Measurements from ENCODE around the gene CDH4.

Gene CDH4

DNA sequence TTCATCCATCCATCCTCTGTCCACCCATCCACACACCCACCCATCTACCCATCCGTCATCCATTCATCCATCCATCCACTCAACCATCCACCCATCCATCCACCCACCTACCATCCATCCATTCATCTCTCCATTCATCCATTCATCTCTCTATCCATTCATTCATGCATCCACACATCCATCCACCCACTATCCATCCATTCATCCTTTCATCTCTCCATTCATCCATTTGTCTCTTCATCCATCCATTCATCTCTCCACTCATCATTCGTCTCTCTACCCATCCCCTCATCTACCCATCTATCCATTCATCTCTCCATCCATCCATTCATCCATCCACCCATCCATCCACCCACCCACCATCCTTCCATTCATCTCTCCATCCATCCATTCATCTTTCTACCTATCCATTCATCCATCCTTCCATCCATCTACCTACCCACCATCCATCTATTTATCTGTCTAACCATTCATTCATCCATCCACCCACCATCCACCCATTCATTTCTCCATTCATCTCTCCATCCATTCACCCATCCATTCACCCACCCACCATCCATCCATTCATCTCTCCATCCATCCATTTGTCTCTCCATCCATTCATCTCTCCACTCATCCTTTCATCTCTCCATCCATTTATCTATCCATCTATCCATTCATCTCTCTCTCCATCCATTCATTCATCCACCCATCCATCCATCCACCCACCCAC is 538.2 kb downstream of the CDH4 start:
- peaks cover 0 to 9% of the 10 kb centered on the region in 2 donors for H3K9me3 ChIP-seq (ENCODE audit: control insufficient read depth in 1 of 2, low read length in 2 of 2)
- H3K36me3 ChIP-seq (ENCODE audit: control insufficient read depth in 1 of 2, insufficient read depth in 2 of 2, low read length in 2 of 2): no peaks in the 10 kb centered on the region

DNA sequence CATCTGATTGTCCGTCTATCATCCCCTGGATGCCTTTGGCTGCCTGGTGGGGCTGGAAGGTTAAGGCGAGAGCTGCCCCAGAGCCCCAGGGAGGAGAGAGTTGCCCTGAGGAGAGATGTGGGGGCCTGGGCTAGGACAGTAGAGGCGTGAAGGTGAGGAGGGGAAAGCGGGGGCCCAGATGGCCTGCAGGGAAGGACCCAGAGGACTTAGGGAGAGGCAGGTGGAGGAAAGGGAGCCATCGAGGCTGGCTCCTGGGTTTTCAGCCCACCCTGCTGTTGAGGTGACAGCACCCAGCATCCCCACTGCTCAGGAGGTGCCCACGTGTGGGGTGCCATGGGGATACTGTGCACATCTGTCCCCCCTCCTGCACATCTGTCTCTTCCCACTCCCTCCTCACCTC is 539.9 kb downstream of the CDH4 start:
- Histone ChIP-seq H3K27me3 (ENCODE audit: low read depth, low read length) (no peaks in the 10 kb centered on the region), H3K9me3 (ENCODE audit: control insufficient read depth in 1 of 2, low read length in 2 of 2) (peaks cover 0 to 7% of the 10 kb centered on the region in 2 donors), H3K4me3 (ENCODE audit: low read depth in 1 of 2, low read length in 2 of 2) (no peak overlapping the region), H3K4me1 (ENCODE audit: control insufficient read depth in 1 of 2, insufficient read depth in 2 of 2, low read length in 2 of 2) (no peaks in the 10 kb centered on the region), H3K36me3 (ENCODE audit: control insufficient read depth in 1 of 2, insufficient read depth in 2 of 2, low read length in 2 of 2) (no peaks in the 10 kb centered on the region), H3K27ac (ENCODE audit: low read length) (no peak overlapping the region)

More for the DNA sequence above, 538.2 kb downstream of the CDH4 start:
- Histone ChIP-seq H3K27ac (ENCODE audit: low read length) (no peak overlapping the region), H3K4me1 (ENCODE audit: control insufficient read depth in 1 of 2, insufficient read depth in 2 of 2, low read length in 2 of 2) (no peaks in the 10 kb centered on the region), H3K27me3 (ENCODE audit: low read depth, low read length) (no peaks in the 10 kb centered on the region), H3K4me3 (ENCODE audit: low read depth in 1 of 2, low read length in 2 of 2) (no peak overlapping the region)

DNA sequence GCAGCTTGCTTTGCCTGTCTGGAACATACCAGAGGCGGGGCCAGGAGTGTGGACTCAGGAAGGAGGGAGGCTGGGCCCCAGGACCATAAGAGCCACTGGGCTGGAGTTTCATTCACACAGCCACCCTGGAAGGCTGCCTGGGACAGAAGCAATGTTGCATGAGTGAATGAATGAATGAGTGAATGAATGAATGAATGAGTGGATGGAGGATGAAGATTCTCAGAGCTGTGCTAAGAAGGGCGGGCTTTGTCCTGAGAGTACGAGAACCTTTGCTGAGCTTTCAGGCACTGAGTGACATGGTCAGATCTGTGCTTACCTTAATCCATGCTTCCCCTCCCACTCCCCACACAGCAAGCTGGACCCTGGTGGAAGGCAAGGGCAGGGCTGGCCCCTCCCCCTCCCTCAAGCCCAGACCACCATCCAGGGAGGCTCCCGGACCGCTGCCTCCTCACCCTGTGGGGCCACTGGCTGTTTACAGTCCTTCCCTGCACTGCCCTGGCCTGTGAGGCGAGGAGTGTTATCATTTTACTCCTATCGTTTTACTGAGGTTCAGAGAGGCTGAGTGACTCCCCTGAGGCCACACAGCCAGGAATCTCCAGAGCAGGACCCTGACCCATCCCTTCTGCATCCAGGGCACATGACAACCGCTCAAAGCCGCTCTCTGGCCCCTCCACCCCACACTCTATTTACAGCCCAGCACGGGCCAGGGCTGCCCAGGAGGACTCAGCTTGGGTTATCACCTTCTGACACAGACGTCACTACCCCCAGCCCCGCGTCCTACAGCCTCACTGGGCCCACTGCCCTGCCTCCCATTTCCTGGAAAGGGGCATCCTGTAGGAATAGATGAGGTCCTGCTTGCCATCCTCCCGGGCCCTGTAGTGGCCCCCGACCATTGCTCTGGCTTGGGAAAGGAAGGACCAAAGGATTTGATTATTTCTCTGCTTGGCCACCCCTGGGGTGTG is 543.9 kb downstream of the CDH4 start:
- H3K4me3 ChIP-seq (ENCODE audit: low read depth in 1 of 2, low read length in 2 of 2): no peak overlapping the region
- no peaks in the 10 kb centered on the region for H3K36me3 ChIP-seq (ENCODE audit: control insufficient read depth in 1 of 2, insufficient read depth in 2 of 2, low read length in 2 of 2)
- no peaks in the 10 kb centered on the region for H3K4me1 ChIP-seq (ENCODE audit: control insufficient read depth in 1 of 2, insufficient read depth in 2 of 2, low read length in 2 of 2)
- H3K9me3 ChIP-seq (ENCODE audit: control insufficient read depth in 1 of 2, low read length in 2 of 2): no peaks in the 10 kb centered on the region
- no peaks in the 10 kb centered on the region for H3K27me3 ChIP-seq (ENCODE audit: low read depth, low read length)
- no peak overlapping the region for H3K27ac ChIP-seq (ENCODE audit: low read length)

DNA sequence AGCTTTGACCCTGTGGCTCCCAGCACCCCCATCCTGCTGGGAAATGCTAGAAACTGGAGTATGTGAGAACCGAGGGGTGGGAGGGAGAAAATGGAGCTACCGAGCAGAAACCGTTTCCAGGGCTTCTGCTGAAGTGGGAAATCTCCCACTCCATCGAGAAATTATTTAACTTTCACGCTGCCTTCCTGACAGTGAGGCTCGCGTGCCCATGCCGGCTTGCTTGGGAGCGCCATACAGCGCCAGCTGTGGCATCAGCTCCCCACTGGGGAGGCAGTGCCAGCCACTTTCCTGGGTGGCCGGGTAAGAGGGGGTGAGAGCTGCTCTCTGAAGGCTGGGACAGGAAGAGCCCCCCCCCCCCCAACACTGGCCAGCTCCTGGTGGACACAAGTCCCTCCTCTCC is 544.7 kb downstream of the CDH4 start:
- no peak overlapping the region for H3K27ac ChIP-seq (ENCODE audit: low read length)
- H3K4me1 ChIP-seq (ENCODE audit: control insufficient read depth in 1 of 2, insufficient read depth in 2 of 2, low read length in 2 of 2): no peaks in the 10 kb centered on the region
- H3K36me3 ChIP-seq (ENCODE audit: control insufficient read depth in 1 of 2, insufficient read depth in 2 of 2, low read length in 2 of 2): no peaks in the 10 kb centered on the region
- no peaks in the 10 kb centered on the region for H3K9me3 ChIP-seq (ENCODE audit: control insufficient read depth in 1 of 2, low read length in 2 of 2)
- H3K27me3 ChIP-seq (ENCODE audit: low read depth, low read length): no peaks in the 10 kb centered on the region
- no peak overlapping the region for H3K4me3 ChIP-seq (ENCODE audit: low read depth in 1 of 2, low read length in 2 of 2)

DNA sequence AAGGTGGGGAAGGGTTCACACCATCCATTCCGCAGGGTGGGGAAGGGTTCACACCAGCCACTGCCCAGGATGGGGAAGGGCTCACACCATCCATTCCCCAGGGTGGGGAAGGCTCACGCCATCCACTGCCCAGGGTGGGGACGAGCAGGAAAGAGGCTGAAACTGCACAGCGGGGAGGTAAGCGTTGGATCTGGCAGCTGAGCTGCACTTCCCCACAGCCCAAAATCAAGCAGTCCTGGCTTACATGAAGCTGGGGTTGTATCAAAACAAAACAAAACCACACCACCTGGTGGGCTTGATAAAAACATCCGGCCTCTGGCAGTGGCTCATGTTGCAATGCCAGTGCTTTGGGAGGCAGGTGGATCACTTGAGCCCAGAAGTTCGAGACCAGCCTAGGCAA is 545.1 kb downstream of the CDH4 start:
- Histone ChIP-seq H3K9me3 (ENCODE audit: control insufficient read depth in 1 of 2, low read length in 2 of 2) (no peaks in the 10 kb centered on the region), H3K36me3 (ENCODE audit: control insufficient read depth in 1 of 2, insufficient read depth in 2 of 2, low read length in 2 of 2) (no peaks in the 10 kb centered on the region), H3K4me3 (ENCODE audit: low read depth in 1 of 2, low read length in 2 of 2) (no peak overlapping the region), H3K4me1 (ENCODE audit: control insufficient read depth in 1 of 2, insufficient read depth in 2 of 2, low read length in 2 of 2) (no peaks in the 10 kb centered on the region), H3K27me3 (ENCODE audit: low read depth, low read length) (no peaks in the 10 kb centered on the region), H3K27ac (ENCODE audit: low read length) (no peak overlapping the region)

DNA sequence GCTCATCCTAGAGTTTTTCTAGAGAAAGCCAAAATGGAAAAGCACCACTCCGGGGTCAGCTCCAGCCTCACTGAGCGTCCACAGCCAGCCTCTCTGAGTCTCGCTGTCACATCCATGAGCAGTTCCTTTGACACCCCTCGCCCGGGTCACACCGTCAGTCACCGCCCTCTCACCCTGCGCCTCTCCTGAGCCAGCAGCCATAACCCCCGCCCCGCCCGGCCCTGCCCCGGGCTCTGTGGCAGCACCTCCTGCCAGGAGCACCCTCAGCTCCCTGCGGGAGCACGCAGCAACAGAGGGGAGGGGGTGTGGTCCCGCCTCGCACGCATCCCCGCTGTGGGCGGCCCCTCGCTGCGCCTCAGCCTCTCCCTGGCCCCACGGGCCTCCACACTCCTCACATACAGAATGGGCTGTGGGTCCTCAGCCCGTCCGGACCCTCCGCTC is 545.9 kb downstream of the CDH4 start:
- H3K4me3 ChIP-seq (ENCODE audit: low read depth in 1 of 2, low read length in 2 of 2): no peak overlapping the region
- peaks cover 0 to 4% of the 10 kb centered on the region in 2 donors for H3K4me1 ChIP-seq (ENCODE audit: control insufficient read depth in 1 of 2, insufficient read depth in 2 of 2, low read length in 2 of 2)
- no peaks in the 10 kb centered on the region for H3K27me3 ChIP-seq (ENCODE audit: low read depth, low read length)
- no peaks in the 10 kb centered on the region for H3K36me3 ChIP-seq (ENCODE audit: control insufficient read depth in 1 of 2, insufficient read depth in 2 of 2, low read length in 2 of 2)
- no peak overlapping the region for H3K27ac ChIP-seq (ENCODE audit: low read length)
- no peaks in the 10 kb centered on the region for H3K9me3 ChIP-seq (ENCODE audit: control insufficient read depth in 1 of 2, low read length in 2 of 2)

DNA sequence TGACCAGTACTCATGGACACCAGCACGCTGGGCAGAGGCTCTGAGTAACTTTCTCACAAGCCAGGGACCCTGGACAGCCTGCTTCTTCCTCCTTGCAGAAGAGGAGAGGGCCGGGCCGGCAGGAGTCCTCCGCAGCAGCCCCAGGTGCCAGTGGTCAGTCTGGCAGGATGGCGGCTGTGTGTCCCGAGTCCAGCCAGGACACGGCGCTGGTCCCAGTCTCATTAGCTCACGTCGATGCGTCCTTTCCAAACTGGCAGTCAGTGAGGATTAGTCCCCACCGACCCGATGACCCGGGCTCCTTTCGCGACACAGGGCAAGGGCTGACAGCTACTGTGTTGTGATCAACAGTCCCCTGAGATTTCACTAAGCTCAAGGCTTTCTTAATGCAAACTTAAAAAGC is 546.6 kb downstream of the CDH4 start:
- Histone ChIP-seq H3K4me3 (ENCODE audit: low read depth in 1 of 2, low read length in 2 of 2) (no peak overlapping the region), H3K27ac (ENCODE audit: low read length) (no peak overlapping the region), H3K9me3 (ENCODE audit: control insufficient read depth in 1 of 2, low read length in 2 of 2) (no peaks in the 10 kb centered on the region), H3K36me3 (ENCODE audit: control insufficient read depth in 1 of 2, insufficient read depth in 2 of 2, low read length in 2 of 2) (no peaks in the 10 kb centered on the region), H3K27me3 (ENCODE audit: low read depth, low read length) (no peaks in the 10 kb centered on the region), H3K4me1 (ENCODE audit: control insufficient read depth in 1 of 2, insufficient read depth in 2 of 2, low read length in 2 of 2) (peaks cover 0 to 7% of the 10 kb centered on the region in 2 donors)

DNA sequence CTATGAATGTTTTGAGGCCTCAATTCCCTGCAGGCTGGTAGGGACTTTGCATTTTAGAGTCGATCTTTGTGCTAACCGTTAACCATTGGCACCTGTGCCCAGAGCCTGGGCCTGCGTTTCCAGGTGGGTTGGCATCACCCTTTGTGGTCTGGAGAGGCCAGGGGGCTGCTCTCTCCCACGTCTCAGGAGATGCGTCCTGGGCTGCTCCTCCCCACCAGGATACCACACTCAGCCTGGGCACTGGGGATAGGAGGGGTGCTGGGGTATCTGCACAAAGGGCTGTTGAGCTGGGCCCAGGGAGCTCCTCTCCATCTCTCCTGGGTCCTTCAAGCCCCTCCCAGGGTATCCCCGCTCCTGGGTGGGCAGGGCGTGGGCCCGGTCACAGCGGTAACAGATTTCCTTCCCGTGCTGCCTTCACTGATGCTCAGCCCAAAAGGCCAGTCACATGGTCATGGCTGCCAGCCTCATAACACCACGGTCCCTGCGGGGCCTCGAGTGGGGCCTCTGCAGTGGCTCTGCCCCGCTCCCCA is 547.4 kb downstream of the CDH4 start:
- Histone ChIP-seq H3K27ac (ENCODE audit: low read length) (no peak overlapping the region), H3K36me3 (ENCODE audit: control insufficient read depth in 1 of 2, insufficient read depth in 2 of 2, low read length in 2 of 2) (no peaks in the 10 kb centered on the region), H3K4me1 (ENCODE audit: control insufficient read depth in 1 of 2, insufficient read depth in 2 of 2, low read length in 2 of 2) (peaks cover 0 to 12% of the 10 kb centered on the region in 2 donors), H3K9me3 (ENCODE audit: control insufficient read depth in 1 of 2, low read length in 2 of 2) (no peaks in the 10 kb centered on the region), H3K4me3 (ENCODE audit: low read depth in 1 of 2, low read length in 2 of 2) (no peak overlapping the region), H3K27me3 (ENCODE audit: low read depth, low read length) (no peaks in the 10 kb centered on the region)

DNA sequence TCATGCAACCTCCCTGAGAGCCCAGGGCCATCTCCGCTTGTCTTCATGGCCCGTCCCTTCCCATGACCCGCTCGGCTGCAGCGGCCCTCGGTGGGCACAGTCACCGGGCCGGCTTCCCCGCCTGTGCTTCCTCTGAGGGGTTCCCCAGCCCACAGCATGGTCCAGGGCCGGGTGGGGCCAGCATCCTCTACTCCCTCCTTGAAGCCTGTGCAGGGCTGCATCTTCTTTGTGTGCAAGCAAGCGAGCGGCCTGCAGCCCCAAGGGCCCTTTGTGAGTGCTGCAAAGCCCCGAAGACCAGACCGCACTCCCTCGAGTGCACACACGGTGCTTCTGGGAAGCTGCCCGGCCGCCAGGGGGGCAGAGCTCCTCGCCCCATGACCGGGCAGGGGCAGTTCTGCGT is 547.9 kb downstream of the CDH4 start:
- no peaks in the 10 kb centered on the region for H3K9me3 ChIP-seq (ENCODE audit: control insufficient read depth in 1 of 2, low read length in 2 of 2)
- no peak overlapping the region for H3K27ac ChIP-seq (ENCODE audit: low read length)
- H3K4me3 ChIP-seq (ENCODE audit: low read depth in 1 of 2, low read length in 2 of 2): no peak overlapping the region
- H3K27me3 ChIP-seq (ENCODE audit: low read depth, low read length): peaks cover 3% of the 10 kb centered on the region
- H3K4me1 ChIP-seq (ENCODE audit: control insufficient read depth in 1 of 2, insufficient read depth in 2 of 2, low read length in 2 of 2): peaks cover 0 to 12% of the 10 kb centered on the region in 2 donors
- H3K36me3 ChIP-seq (ENCODE audit: control insufficient read depth in 1 of 2, insufficient read depth in 2 of 2, low read length in 2 of 2): no peaks in the 10 kb centered on the region

DNA sequence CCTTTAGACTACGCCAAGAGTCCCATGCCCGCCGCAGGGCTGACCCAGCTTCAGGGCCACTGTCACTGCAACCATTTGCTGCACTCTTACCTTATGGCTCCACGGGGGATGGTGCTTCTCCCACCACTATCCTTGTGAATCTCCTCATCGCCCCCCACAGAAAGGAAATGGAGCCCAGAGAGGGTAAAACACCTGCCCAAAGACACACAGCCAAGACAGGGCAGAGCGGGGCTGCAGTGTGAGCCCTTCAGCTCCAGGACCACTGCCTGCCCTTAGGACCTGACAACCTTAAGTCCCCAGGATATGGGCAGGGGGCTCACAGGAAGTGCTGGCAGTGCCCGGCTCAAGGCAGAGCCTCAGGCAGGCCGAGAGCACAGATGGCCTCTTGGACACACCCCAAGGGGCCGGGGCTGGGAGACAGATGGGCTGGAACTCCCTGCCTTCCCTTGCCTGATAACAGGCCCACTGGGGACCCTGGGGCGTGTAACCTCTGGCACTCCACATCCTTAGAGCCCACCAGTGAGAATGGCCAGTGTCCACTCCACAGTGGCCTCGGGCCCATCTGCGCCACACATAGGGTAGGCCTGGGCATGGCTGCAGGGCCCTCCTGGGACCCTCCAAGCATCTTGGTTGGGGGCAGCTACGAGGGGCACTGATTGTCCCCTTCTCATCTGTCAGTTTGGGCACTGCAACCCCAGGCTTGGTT is 548.5 kb downstream of the CDH4 start:
- Histone ChIP-seq H3K27ac (ENCODE audit: low read length) (no peak overlapping the region), H3K27me3 (ENCODE audit: low read depth, low read length) (peaks cover 7% of the 10 kb centered on the region), H3K4me3 (ENCODE audit: low read depth in 1 of 2, low read length in 2 of 2) (no peak overlapping the region), H3K36me3 (ENCODE audit: control insufficient read depth in 1 of 2, insufficient read depth in 2 of 2, low read length in 2 of 2) (no peaks in the 10 kb centered on the region), H3K4me1 (ENCODE audit: control insufficient read depth in 1 of 2, insufficient read depth in 2 of 2, low read length in 2 of 2) (peaks cover 0 to 12% of the 10 kb centered on the region in 2 donors), H3K9me3 (ENCODE audit: control insufficient read depth in 1 of 2, low read length in 2 of 2) (no peaks in the 10 kb centered on the region)

DNA sequence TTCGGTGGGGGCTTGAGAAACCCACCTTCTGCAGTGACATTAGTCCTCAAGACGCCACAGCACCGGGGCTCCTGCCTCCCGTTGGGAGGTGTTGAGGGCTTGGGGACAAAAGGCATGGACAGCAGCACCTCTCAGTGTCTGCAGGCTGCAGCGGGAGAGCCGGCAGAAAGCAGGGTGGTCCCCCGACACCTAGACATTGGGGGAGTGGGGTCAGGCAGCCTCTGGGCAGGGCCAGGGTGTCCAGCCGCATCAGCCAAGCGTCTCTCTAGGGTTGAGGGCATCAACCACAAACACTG is 549.0 kb downstream of the CDH4 start:
- Histone ChIP-seq H3K27me3 (ENCODE audit: low read depth, low read length) (peaks cover 7% of the 10 kb centered on the region), H3K4me3 (ENCODE audit: low read depth in 1 of 2, low read length in 2 of 2) (no peak overlapping the region), H3K27ac (ENCODE audit: low read length) (no peak overlapping the region), H3K4me1 (ENCODE audit: control insufficient read depth in 1 of 2, insufficient read depth in 2 of 2, low read length in 2 of 2) (peaks cover 0 to 12% of the 10 kb centered on the region in 2 donors), H3K36me3 (ENCODE audit: control insufficient read depth in 1 of 2, insufficient read depth in 2 of 2, low read length in 2 of 2) (no peaks in the 10 kb centered on the region), H3K9me3 (ENCODE audit: control insufficient read depth in 1 of 2, low read length in 2 of 2) (no peaks in the 10 kb centered on the region)
